HepG2 (cell line): ENCODE measurements around the gene ITK. TPM values are rescaled to one million over a fixed set of nuclear protein-coding genes. Genes with fewer than 3 reads are reported as not detected.
A peak's percentile ranks its signal among the peaks of the same experiment; 100 is the strongest.

Experiments
- ATAC-seq: fragments of 200-7000 bp; cut with Tn5 transposase; 3 replicates; pipeline ENCODE4 v1.9.1; 2020; ENCODE audit warnings: mild to moderate bottlenecking, moderate library complexity
- BruUV-seq: library from RNA; stranded (reverse); fragments of 400-500 nt; replicated peaks from 2 replicates; lab custom pipeline; 2021; lab: Mats Ljungman, UMichigan
- CTCF ChIA-PET: fragments of 300-600 bp; formaldehyde crosslinking; extraction: SDS; loops from one replicate; lab custom pipeline; 2021; ENCODE audit warnings: low total read pairs, inconsistent platforms, low intra/inter-chr PET ratio; lab: Yijun Ruan, JAX
- POLR2A ChIA-PET: fragments of 350-600 bp; sonication (Branson Sonifier 250); formaldehyde crosslinking; loops from one replicate; lab custom pipeline; 2020; ENCODE audit warnings: antibody characterized with exemption, inconsistent platforms; lab: Yijun Ruan, JAX
- DNase-seq: peaks from one replicate; pipeline ENCODE4 v3.0.0-alpha.2; 2015; ENCODE audit warnings: low spot score
- FAIRE-seq: peaks from 3 replicates; lab custom pipeline; 2011; peaks lifted over from hg19 to GRCh38; lab: Jason Lieb, UNC
- H2AFZ ChIP-seq: one replicate; pipeline ENCODE4 v1.6.1; 2011; ENCODE audit warnings: low read length, inconsistent platforms
- H3K27ac ChIP-seq: fragments of 300-600 bp; 3 replicates; pipeline ENCODE4 v1.8.0; 2011; ENCODE audit warnings: mixed run types, mild to moderate bottlenecking, mixed read lengths, low read length, inconsistent platforms; ENCODE audit not compliant: insufficient read depth; ENCODE audit errors: extremely low read length
- H3K27me3 ChIP-seq, 2 experiments: fragments of 200-600 bp in 1 of 2; 2 replicates in 1 of 2; 3 replicates in 1 of 2; pipeline versions ENCODE4 v1.6.0 to v1.8.0; 2011; ENCODE audit warnings: low read length in 2 of 2, mild to moderate bottlenecking in 2 of 2, moderate library complexity in 2 of 2, inconsistent platforms in 1 of 2; ENCODE audit not compliant: insufficient read depth in 2 of 2, control insufficient read depth in 1 of 2
- H3K36me3 ChIP-seq, 2 experiments: fragments of 200-600 bp in 1 of 2; replicated peaks in 1 of 2; 2 replicates in 1 of 2; 3 replicates in 1 of 2; pipeline versions ENCODE4 v1.5.1 to v1.8.0; 2011; ENCODE audit warnings: low read length in 2 of 2, inconsistent platforms in 1 of 2; ENCODE audit not compliant: insufficient read depth in 2 of 2, control insufficient read depth in 1 of 2
- H3K4me1 ChIP-seq: 2 replicates; pipeline ENCODE4 v1.5.1; 2012; ENCODE audit warnings: low read length, inconsistent platforms; ENCODE audit not compliant: insufficient read depth
- H3K4me2 ChIP-seq: 2 replicates; pipeline ENCODE4 v1.6.0; 2011; ENCODE audit warnings: low read depth, low read length, inconsistent platforms
- H3K4me3 ChIP-seq, 3 experiments: fragments of 200-600 bp in 1 of 3; sonication (generic), shearing (Covaris generic) in 1 of 3; replicated peaks in 1 of 3; 2 replicates each; pipeline ENCODE4 v1.5.1; 2011 to 2016; ENCODE audit warnings: low read length in 3 of 3, inconsistent platforms in 2 of 3, low read depth in 2 of 3, mild to moderate bottlenecking in 2 of 3, control low read depth in 1 of 3, mixed read lengths in 1 of 3; ENCODE audit not compliant: insufficient read depth in 1 of 3
- H3K79me2 ChIP-seq: one replicate; pipeline ENCODE4 v1.6.1; 2011; ENCODE audit warnings: low read length, inconsistent platforms; ENCODE audit not compliant: insufficient read depth
- H3K9ac ChIP-seq: 2 replicates; pipeline ENCODE4 v1.6.0; 2011; ENCODE audit warnings: mild to moderate bottlenecking, low read depth, low read length, inconsistent platforms; ENCODE audit not compliant: insufficient read depth
- H3K9me3 ChIP-seq: 2 replicates; pipeline ENCODE4 v1.5.1; 2012; ENCODE audit warnings: mild to moderate bottlenecking, low read length
- H4K20me1 ChIP-seq: 2 replicates; pipeline ENCODE4 v1.6.0; 2011; ENCODE audit warnings: inconsistent platforms, mild to moderate bottlenecking, low read length, moderate library complexity; ENCODE audit not compliant: insufficient read depth
- ATRX ChIP-seq: sonication (generic); formaldehyde crosslinking; IDR thresholded peaks from 2 replicates; pipeline ENCODE4 v1.4.0; 2020; ENCODE audit warnings: missing genetic modification reagents, borderline replicate concordance
- DMAP1 ChIP-seq: IDR thresholded peaks from 2 replicates; pipeline ENCODE4 v1.6.1; 2016
- NCOA2 ChIP-seq: sonication (generic); formaldehyde crosslinking; IDR thresholded peaks from 2 replicates; pipeline ENCODE4 v1.8.0; 2022; ENCODE audit warnings: inconsistent platforms
- NFYC ChIP-seq: IDR thresholded peaks from 2 replicates; pipeline ENCODE4 v1.6.1; 2016; ENCODE audit warnings: missing genetic modification reagents, missing compliant biosample characterization
- RFX1 ChIP-seq: fragments of 450-650 bp; IDR thresholded peaks from 2 replicates; pipeline ENCODE4 v1.6.1; 2017
- SALL1 ChIP-seq: sonication (generic); formaldehyde crosslinking; IDR thresholded peaks from 2 replicates; pipeline ENCODE4 v1.8.0; 2022; ENCODE audit warnings: mild to moderate bottlenecking, missing genetic modification reagents
- STAT6 ChIP-seq: sonication (generic); formaldehyde crosslinking; IDR thresholded peaks from 2 replicates; pipeline ENCODE4 v1.4.0; 2020; ENCODE audit warnings: missing genetic modification reagents, mild to moderate bottlenecking, borderline replicate concordance
- TRAFD1 ChIP-seq: sonication (generic); formaldehyde crosslinking; IDR thresholded peaks from 2 replicates; pipeline ENCODE4 v1.5.1; 2020; ENCODE audit warnings: missing genetic modification reagents, mild to moderate bottlenecking, borderline replicate concordance
- WIZ ChIP-seq: sonication (generic); formaldehyde crosslinking; IDR thresholded peaks from 2 replicates; pipeline ENCODE4 v1.5.1; 2020; ENCODE audit warnings: mild to moderate bottlenecking, missing genetic modification reagents
- ZBTB3 ChIP-seq: sonication (generic); formaldehyde crosslinking; IDR thresholded peaks from 2 replicates; pipeline ENCODE4 v1.4.0; 2020; ENCODE audit warnings: low read depth, mild to moderate bottlenecking, moderate library complexity, missing genetic modification reagents, borderline replicate concordance
- ZFP41 ChIP-seq: sonication (generic); formaldehyde crosslinking; IDR thresholded peaks from 2 replicates; pipeline ENCODE4 v1.4.0; 2020; ENCODE audit warnings: mild to moderate bottlenecking, missing genetic modification reagents, borderline replicate concordance
- ZNF670 ChIP-seq: sonication (generic); formaldehyde crosslinking; IDR thresholded peaks from 2 replicates; pipeline ENCODE4 v1.8.0; 2022; ENCODE audit warnings: mild to moderate bottlenecking, missing genetic modification reagents, borderline replicate concordance
- ZNF770 ChIP-seq: sonication (generic); formaldehyde crosslinking; IDR thresholded peaks from 2 replicates; pipeline ENCODE4 v1.5.0; 2020; ENCODE audit warnings: mild to moderate bottlenecking, missing genetic modification reagents
- WGBS: methylation state at CpG from one replicate; pipeline ENCODE4 v1.1.6; 2017; ENCODE audit warnings: low lambda C conversion rate; 5-methylcytosine and 5-hydroxymethylcytosine counted together
- in situ Hi-C: cut with HindIII; loops from 2 replicates; pipeline ENCODE4 v1.10.0; 2017; ENCODE audit warnings: low pct_unique_long_range_greater_than_20kb; ENCODE audit not compliant: extremely low pct_ligation_motif_present
- intact Hi-C: fragments of 100-400 bp; cut with micrococcal nuclease; formaldehyde crosslinking; loops from one replicate; pipeline ENCODE4 v1.10.0; 2022; ENCODE audit not compliant: unreplicated experiment
- polyA plus RNA-seq, 8 experiments: library from polyadenylated mRNA; depleted of rRNA in 3 of 8; stranded (reverse) in 7 of 8; unstranded in 1 of 8; fragments of >200 nt; fragmentation: Illumina TruSeq in 4 of 8; extraction: Trizol in 4 of 8; gene quantifications; 2 replicates each; pipeline versions ENCODE4 v1.2.1 to v1.2.3, GENCODE V29; 2011 to 2016; ENCODE audit warnings: low read depth in 4 of 8, missing spikeins in 1 of 8, mixed read lengths in 1 of 8; ENCODE audit not compliant: insufficient read depth in 1 of 8
- total RNA-seq, 5 experiments: library from RNA; depleted of rRNA; stranded (reverse); fragments of >200 nt; fragmentation: Illumina TruSeq; extraction: Trizol; gene quantifications; 2 replicates each; pipeline ENCODE4 v1.2.3, GENCODE V29; 2016; ENCODE audit warnings: low read depth in 1 of 5

Gene ITK
- total and polyA plus RNA-seq, 2 of the 13 experiments (the other 11 are each of a cell fraction or from before 2014, with no cell fraction given): 0.01 TPM; not detected in 1

- Histone ChIP-seq H3K4me1 (no peaks in the 10 kb centered on the region), H3K4me3 (no peak overlapping the region), H3K4me2 (no peak overlapping the region), H3K9ac (no peak overlapping the region), H3K36me3 (no peaks in the 10 kb centered on the region), H3K79me2 (no peaks in the 10 kb centered on the region), H3K27me3 (peaks cover 0 to 11% of the 10 kb centered on the region in 2 experiments; a peak in 3 of 5 replicates), H2AFZ (no peak overlapping the region), H3K27ac (no peak overlapping the region), H4K20me1 (no peaks in the 10 kb centered on the region), H3K9me3 (no peaks in the 10 kb centered on the region)
- intact Hi-C loops: no loop called here
- FAIRE-seq (no peak), DNase-seq (no peak), ATAC-seq (no peak)
- TF ChIP-seq ATRX (CRISPR knock-in tag) (no peak), SALL1 (CRISPR knock-in tag) (no peak), ZBTB3 (CRISPR knock-in tag) (no peak), RFX1 (0 out of 2 replicates have a peak, but pooled peaks have one; percentile 10)
- in situ Hi-C loops: no loop called here
- ChIA-PET CTCF (no interaction called here), POLR2A (no interaction called here)
- WGBS: 33% methylated on average over 6 of the region's 6 CpGs
- BruUV-seq: no TSS peak
Observed at GRCh38 chr5:157159209-157159751, 21.4 kb upstream of the ITK start.

GRCh38 chr5:157160001-157160400 lies 20.6 kb upstream of the ITK start:
- FAIRE-seq (no peak), DNase-seq (no peak), ATAC-seq (no peak)
- Histone ChIP-seq H3K9me3 (no peaks in the 10 kb centered on the region), H3K27me3 (peaks cover 0 to 13% of the 10 kb centered on the region in 2 experiments; a peak in 3 of 5 replicates), H3K4me3 (no peak overlapping the region), H3K4me1 (no peaks in the 10 kb centered on the region), H4K20me1 (no peaks in the 10 kb centered on the region), H3K4me2 (no peak overlapping the region), H3K9ac (no peak overlapping the region), H2AFZ (no peak overlapping the region), H3K27ac (no peak overlapping the region), H3K36me3 (no peaks in the 10 kb centered on the region), H3K79me2 (no peaks in the 10 kb centered on the region)
- WGBS: 56% methylated on average over 4 of the region's 4 CpGs
- intact Hi-C loops (no loop called here), in situ Hi-C loops (no loop called here)
- CTCF ChIA-PET: no interaction called here
- BruUV-seq: no TSS peak
- POLR2A ChIA-PET: no interaction called here
- TF ChIP-seq NCOA2 (CRISPR knock-in tag) (no peak), DMAP1 (CRISPR knock-in tag) (no peak), STAT6 (CRISPR knock-in tag) (no peak), WIZ (CRISPR knock-in tag) (no peak), ZNF770 (CRISPR knock-in tag) (no peak), ZFP41 (no peak), TRAFD1 (no peak), NFYC (CRISPR knock-in tag) (no peak), ZNF670 (CRISPR knock-in tag) (no peak)
